BJ (cell line): Measurements from ENCODE around the gene GALNS. TPM values are rescaled to one million over a fixed set of nuclear protein-coding genes. Genes with fewer than 3 reads are reported as not detected.

Experiments used
- CTCF ChIA-PET: fragments of 350-600 bp; formaldehyde crosslinking; extraction: SDS; loops from one replicate; lab custom pipeline; 2021; ENCODE audit warnings: antibody characterized with exemption, inconsistent platforms; lab: Yijun Ruan, JAX
- POLR2A ChIA-PET: fragments of 300-600 bp; sonication (Branson Sonifier 250); formaldehyde crosslinking; extraction: SDS; loops from one replicate; lab custom pipeline; 2021; ENCODE audit warnings: antibody characterized with exemption; lab: Charles Lee
- DNase-seq: peaks from one replicate; pipeline ENCODE4 v3.0.0-alpha.2; 2011; ENCODE audit warnings: low read depth
- H3K27me3 ChIP-seq: 2 replicates; pipeline ENCODE4 v1.6.0; 2011; ENCODE audit warnings: low read length; ENCODE audit not compliant: control insufficient read depth, insufficient read depth
- H3K36me3 ChIP-seq: 2 replicates; pipeline ENCODE4 v1.5.1; 2011; ENCODE audit warnings: low read length; ENCODE audit not compliant: control insufficient read depth, insufficient read depth
- H3K4me3 ChIP-seq: 2 replicates; pipeline ENCODE4 v1.5.1; 2011; ENCODE audit warnings: low read depth, mild to moderate bottlenecking, control low read depth, low read length
- CTCF ChIP-seq: IDR thresholded peaks from 2 replicates; pipeline ENCODE4 v1.5.1; 2011; ENCODE audit warnings: low read depth, mild to moderate bottlenecking, control low read depth, inconsistent platforms, low read length, moderate library complexity; ENCODE audit not compliant: insufficient read depth
- polyA plus RNA-seq: library from polyadenylated mRNA; depleted of rRNA; stranded (reverse); fragments of >200 nt; gene quantifications from 2 replicates; pipeline ENCODE4 v1.2.3, GENCODE V29; 2011

GALNS gene
- polyA plus RNA-seq, 1 experiment = 9.7 TPM

- no peak overlapping the region for H3K4me3 ChIP-seq
- TF ChIP-seq CTCF = no peak
- DNase-seq = no peak
- no peaks in the 10 kb centered on the region for H3K27me3 ChIP-seq
- H3K36me3 ChIP-seq = peaks cover 23% of the 10 kb centered on the region
- CTCF ChIA-PET = no interaction called here
- POLR2A ChIA-PET = no interaction called here
Observed at GRCh38 chr16:88836791-88837190, 20.0 kb downstream of the GALNS start.

GRCh38 chr16:88835818-88836217 is 20.9 kb downstream of the GALNS start:
- no peak overlapping the region for H3K4me3 ChIP-seq
- H3K36me3 ChIP-seq = peaks cover 22% of the 10 kb centered on the region
- ChIA-PET CTCF (no interaction called here), POLR2A (no interaction called here)
- no peak for DNase-seq
- no peak for TF ChIP-seq CTCF
- H3K27me3 ChIP-seq = no peaks in the 10 kb centered on the region

DNA sequence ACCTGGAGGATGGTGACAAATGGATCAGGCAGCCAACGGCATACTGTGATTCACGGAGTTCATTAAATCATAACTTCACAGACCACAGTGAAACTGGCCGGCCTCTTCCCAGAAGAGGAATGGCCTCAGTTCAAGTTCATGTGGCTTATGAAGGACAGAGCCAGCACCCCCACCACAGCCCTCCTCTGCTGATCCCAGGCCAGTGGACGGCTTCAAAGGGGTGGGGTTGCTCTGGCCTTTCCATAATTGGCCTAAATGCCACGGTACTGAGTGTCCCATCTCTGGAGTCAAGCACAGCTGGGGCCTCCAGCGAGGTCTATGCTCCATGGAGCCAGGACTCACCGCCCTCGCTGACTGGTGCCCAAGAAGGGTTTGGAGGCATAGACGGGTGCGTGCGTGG is 21.4 kb downstream of the GALNS start:
- Histone ChIP-seq H3K27me3 (no peaks in the 10 kb centered on the region), H3K4me3 (no peak overlapping the region), H3K36me3 (peaks cover 17% of the 10 kb centered on the region)
- POLR2A ChIA-PET = no interaction called here
- no peak for TF ChIP-seq CTCF
- CTCF ChIA-PET = interaction anchor here (2.5 kb wide), 1 partner anchor 11 kb away, joined by 8 read pairs; no protein-coding TSS in a partner anchor
- no peak for DNase-seq

- POLR2A ChIA-PET = no interaction called here
- TF ChIP-seq CTCF = no peak
- H3K27me3 ChIP-seq = no peaks in the 10 kb centered on the region
- peaks cover 12% of the 10 kb centered on the region for H3K36me3 ChIP-seq
- CTCF ChIA-PET = interaction anchor here (2.5 kb wide), 1 partner anchor 12 kb away, joined by 8 read pairs; no protein-coding TSS in a partner anchor
- DNase-seq = no peak
- H3K4me3 ChIP-seq = no peak overlapping the region
Observed at GRCh38 chr16:88834670-88835069, 22.1 kb downstream of the GALNS start.

GRCh38 chr16:88833086-88833485 is 23.7 kb downstream of the GALNS start:
- no peaks in the 10 kb centered on the region for H3K27me3 ChIP-seq
- TF ChIP-seq CTCF = no peak
- no peak for DNase-seq
- ChIA-PET CTCF (interaction anchor here (2.5 kb wide), 1 partner anchor 14 kb away, joined by 8 read pairs; no protein-coding TSS in a partner anchor), POLR2A (no interaction called here)
- H3K4me3 ChIP-seq = no peak overlapping the region
- H3K36me3 ChIP-seq = peaks cover 4% of the 10 kb centered on the region
